Parathyroid adenoma (tissue), 2 donors: Measurements from ENCODE around the gene AFDN.

Source experiments
- H2AFZ ChIP-seq: fragments of 300-600 bp; sonication (generic); one replicate; pipeline ENCODE4 v1.7.0; 2017; ENCODE audit warnings: antibody characterized with exemption, mild to moderate bottlenecking
- H3K27ac ChIP-seq: fragments of 300-600 bp; sonication (generic); one replicate; pipeline ENCODE4 v1.7.0; 2017
- H3K27me3 ChIP-seq: fragments of 300-600 bp; sonication (generic); one replicate; pipeline ENCODE4 v1.7.0; 2017; ENCODE audit warnings: low read length; ENCODE audit not compliant: control insufficient read depth, insufficient read depth
- H3K36me3 ChIP-seq: fragments of 300-600 bp; sonication (generic); one replicate; pipeline ENCODE4 v1.7.0; 2017; ENCODE audit warnings: low read length; ENCODE audit not compliant: control insufficient read depth, insufficient read depth
- H3K4me1 ChIP-seq: fragments of 300-600 bp; sonication (generic); one replicate; pipeline ENCODE4 v1.7.0; 2017; ENCODE audit warnings: control low read depth
- H3K4me2 ChIP-seq: fragments of 300-600 bp; sonication (generic); one replicate; pipeline ENCODE4 v1.7.0; 2017; ENCODE audit warnings: low read length
- H3K4me3 ChIP-seq: fragments of 300-600 bp; sonication (generic); one replicate; pipeline ENCODE4 v1.7.0; 2017; ENCODE audit warnings: low read depth, low read length
- H3K79me2 ChIP-seq: fragments of 300-600 bp; sonication (generic); one replicate; pipeline ENCODE4 v1.7.0; 2017; ENCODE audit warnings: control low read depth
- H3K9ac ChIP-seq: fragments of 300-600 bp; sonication (generic); one replicate; pipeline ENCODE4 v1.7.0; 2017; ENCODE audit warnings: mild to moderate bottlenecking
- H3K9me3 ChIP-seq: fragments of 300-600 bp; sonication (generic); one replicate; pipeline ENCODE4 v1.7.0; 2017; ENCODE audit warnings: low read length; ENCODE audit not compliant: control insufficient read depth
- TF ChIP-seq, protein P1 (sequence below): fragments of 300-600 bp; sonication (generic); IDR thresholded peaks from one replicate; pipeline ENCODE4 v1.7.0; 2017; ENCODE audit warnings: antibody characterized with exemption, mild to moderate bottlenecking
- donor health status: primary hyperparathyroidism.

AFDN gene

DNA sequence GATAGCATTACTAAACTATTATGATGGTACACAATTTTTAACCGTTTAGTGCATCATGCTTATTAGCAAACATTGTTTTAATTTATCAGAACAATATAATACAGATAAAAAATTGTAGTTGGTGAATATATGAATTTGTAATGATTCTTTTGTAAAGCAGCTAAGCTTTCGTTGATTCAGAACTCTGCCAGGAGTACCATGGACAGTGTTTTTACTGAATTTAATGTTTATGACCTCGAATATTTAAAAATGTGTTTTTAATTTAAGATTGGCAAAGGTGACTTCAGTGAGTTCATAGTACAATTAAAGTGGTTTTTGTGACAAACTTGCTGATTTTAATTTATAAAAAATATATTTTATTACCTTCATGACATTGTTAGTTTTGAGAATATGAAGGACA lies 10.0 kb downstream of the AFDN start:
- Histone ChIP-seq H3K4me3 (no peak overlapping the region), H3K9me3 (no peaks in the 10 kb centered on the region), H3K27me3 (no peaks in the 10 kb centered on the region), H3K27ac (no peak overlapping the region), H3K79me2 (peaks cover 22% of the 10 kb centered on the region), H3K4me1 (peaks cover 6% of the 10 kb centered on the region), H2AFZ (no peak overlapping the region), H3K4me2 (no peak overlapping the region), H3K9ac (no peak overlapping the region), H3K36me3 (no peaks in the 10 kb centered on the region)
- TF ChIP-seq, protein P1, sequence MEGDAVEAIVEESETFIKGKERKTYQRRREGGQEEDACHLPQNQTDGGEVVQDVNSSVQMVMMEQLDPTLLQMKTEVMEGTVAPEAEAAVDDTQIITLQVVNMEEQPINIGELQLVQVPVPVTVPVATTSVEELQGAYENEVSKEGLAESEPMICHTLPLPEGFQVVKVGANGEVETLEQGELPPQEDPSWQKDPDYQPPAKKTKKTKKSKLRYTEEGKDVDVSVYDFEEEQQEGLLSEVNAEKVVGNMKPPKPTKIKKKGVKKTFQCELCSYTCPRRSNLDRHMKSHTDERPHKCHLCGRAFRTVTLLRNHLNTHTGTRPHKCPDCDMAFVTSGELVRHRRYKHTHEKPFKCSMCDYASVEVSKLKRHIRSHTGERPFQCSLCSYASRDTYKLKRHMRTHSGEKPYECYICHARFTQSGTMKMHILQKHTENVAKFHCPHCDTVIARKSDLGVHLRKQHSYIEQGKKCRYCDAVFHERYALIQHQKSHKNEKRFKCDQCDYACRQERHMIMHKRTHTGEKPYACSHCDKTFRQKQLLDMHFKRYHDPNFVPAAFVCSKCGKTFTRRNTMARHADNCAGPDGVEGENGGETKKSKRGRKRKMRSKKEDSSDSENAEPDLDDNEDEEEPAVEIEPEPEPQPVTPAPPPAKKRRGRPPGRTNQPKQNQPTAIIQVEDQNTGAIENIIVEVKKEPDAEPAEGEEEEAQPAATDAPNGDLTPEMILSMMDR, result no peak

- Histone ChIP-seq H3K9ac (no peak overlapping the region), H3K36me3 (no peaks in the 10 kb centered on the region), H3K79me2 (peaks cover 28% of the 10 kb centered on the region), H3K4me2 (no peak overlapping the region), H2AFZ (no peak overlapping the region), H3K4me3 (no peak overlapping the region), H3K9me3 (no peaks in the 10 kb centered on the region), H3K27me3 (no peaks in the 10 kb centered on the region), H3K27ac (no peak overlapping the region), H3K4me1 (peaks cover 3% of the 10 kb centered on the region)
- TF ChIP-seq, protein P1, result no peak
These were observed 11.6 kb downstream of the AFDN start for GRCh38 chr6:167838207-167838748.

DNA sequence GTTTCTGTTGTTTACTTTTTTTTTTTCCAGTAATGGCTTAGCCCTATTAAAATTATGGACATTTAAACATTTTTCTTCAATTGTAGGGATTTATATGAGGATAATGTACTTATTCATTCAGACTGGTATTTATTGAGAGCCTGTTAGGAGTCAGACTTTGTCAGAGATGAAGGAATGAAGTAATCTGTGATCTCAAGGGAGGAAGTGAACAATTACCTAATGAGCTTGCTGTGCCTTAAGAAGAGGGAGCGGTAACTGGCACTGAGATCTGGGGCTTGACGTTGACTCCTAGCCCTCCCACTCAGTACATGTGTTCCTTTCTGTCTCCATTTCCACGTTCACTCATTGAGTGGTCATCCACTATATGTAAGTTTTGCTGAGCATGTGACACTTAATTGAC lies 12.6 kb downstream of the AFDN start:
- Histone ChIP-seq H2AFZ (no peak overlapping the region), H3K4me1 (peaks cover 3% of the 10 kb centered on the region), H3K27ac (no peak overlapping the region), H3K79me2 (peaks cover 33% of the 10 kb centered on the region), H3K4me3 (no peak overlapping the region), H3K9ac (no peak overlapping the region), H3K36me3 (no peaks in the 10 kb centered on the region), H3K4me2 (no peak overlapping the region), H3K9me3 (no peaks in the 10 kb centered on the region), H3K27me3 (no peaks in the 10 kb centered on the region)
- TF ChIP-seq, protein P1, result no peak

- H3K27me3 ChIP-seq, result no peaks in the 10 kb centered on the region
- no peaks in the 10 kb centered on the region for H3K9me3 ChIP-seq
- no peak overlapping the region for H3K9ac ChIP-seq
- H3K4me3 ChIP-seq, result no peak overlapping the region
- no peak overlapping the region for H2AFZ ChIP-seq
- H3K4me2 ChIP-seq, result no peak overlapping the region
- peaks cover 32% of the 10 kb centered on the region for H3K79me2 ChIP-seq
- H3K27ac ChIP-seq, result no peak overlapping the region
- no peaks in the 10 kb centered on the region for H3K36me3 ChIP-seq
- H3K4me1 ChIP-seq, result peaks cover 3% of the 10 kb centered on the region
- TF ChIP-seq, protein P1, result no peak
These were observed 13.0 kb downstream of the AFDN start for GRCh38 chr6:167839755-167840154.

DNA sequence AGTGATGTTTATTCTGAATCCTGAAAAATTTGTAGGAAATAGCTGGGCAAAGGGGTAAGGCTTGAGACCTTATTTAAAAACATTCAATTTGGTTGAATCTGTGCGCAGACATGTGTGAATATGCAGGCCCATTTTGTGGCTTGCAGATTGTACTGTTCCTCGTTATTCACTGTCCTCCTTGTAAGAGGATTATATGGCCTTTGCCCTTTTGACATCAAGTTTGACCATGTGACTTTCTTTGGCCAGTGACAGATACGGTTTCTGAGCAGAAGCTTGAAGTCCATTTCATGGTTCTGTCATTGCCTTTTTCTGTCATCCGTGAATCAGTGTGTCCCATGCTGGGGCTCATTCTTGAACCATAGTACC lies 13.4 kb downstream of the AFDN start:
- Histone ChIP-seq H3K27me3 (no peaks in the 10 kb centered on the region), H3K9ac (no peak overlapping the region), H2AFZ (no peak overlapping the region), H3K4me2 (no peak overlapping the region), H3K27ac (no peak overlapping the region), H3K79me2 (peaks cover 31% of the 10 kb centered on the region), H3K36me3 (no peaks in the 10 kb centered on the region), H3K9me3 (no peaks in the 10 kb centered on the region), H3K4me1 (peaks cover 3% of the 10 kb centered on the region), H3K4me3 (no peak overlapping the region)
- TF ChIP-seq, protein P1, result no peak
